ENCODE measurements around the gene PRPF40A.

The PRPF40A gene

GRCh38 chr2:152648336-152648735, 68.9 kb downstream of the PRPF40A start:
- DNase-seq: no peak

- no peak for DNase-seq
Observed at GRCh38 chr2:152647552-152647951, 69.7 kb downstream of the PRPF40A start.

- no peak for DNase-seq
Observed at GRCh38 chr2:152646775-152647174, 70.5 kb downstream of the PRPF40A start.

DNA sequence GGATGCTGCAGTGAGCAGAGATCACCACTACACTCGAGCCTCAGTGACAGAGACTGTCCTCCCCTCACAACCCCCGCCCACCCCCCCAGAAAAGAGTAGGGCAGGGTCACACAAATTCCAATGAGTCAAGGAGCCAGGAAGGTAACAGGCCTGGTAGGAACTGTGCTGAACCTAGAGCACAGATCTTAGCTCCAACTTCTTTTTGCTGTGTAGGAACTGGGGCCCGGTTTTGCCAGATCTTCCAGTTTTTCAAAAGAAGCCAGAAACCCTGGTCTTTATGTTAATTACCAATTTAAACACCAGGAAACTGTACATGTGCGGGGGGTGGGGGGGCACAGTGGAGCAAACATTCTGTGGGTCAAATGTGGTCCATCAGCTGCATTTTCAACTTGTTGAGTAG, 71.0 kb downstream of the PRPF40A start:
- no peak for DNase-seq

DNA sequence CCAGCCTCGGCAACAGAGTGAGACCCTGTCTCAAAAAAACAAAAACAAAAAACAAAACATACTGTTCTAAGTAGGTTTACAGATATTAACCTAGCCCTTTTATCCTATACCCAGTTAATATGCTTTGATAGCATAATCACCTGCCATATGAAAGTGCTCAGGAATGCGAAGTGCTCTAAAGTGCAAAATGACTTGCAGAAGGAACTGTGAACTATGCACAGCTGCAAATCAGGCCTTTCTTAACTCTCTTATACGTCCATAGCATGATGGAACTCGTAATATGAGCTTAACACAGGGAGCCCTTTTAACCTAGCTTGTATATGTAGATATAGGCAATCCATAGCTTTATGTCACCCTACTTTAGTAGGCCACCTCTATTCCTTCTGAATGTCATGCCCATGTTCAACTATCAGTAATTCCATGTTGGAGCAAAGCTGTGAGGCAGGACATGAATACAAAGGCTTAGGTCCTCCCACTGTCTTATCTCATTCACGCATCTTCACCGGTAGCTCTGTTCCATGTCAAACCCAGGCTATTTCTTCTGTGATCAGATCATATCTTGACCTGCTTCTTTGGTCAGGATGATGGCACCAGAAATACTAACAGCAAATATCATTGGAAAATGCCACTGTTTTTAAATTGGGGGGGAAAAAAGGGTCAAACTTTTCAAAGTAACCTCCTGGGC, 72.9 kb downstream of the PRPF40A start:
- no peak for DNase-seq

- DNase-seq: no peak
Observed at GRCh38 chr2:152638590-152638989, 78.7 kb downstream of the PRPF40A start.

DNA sequence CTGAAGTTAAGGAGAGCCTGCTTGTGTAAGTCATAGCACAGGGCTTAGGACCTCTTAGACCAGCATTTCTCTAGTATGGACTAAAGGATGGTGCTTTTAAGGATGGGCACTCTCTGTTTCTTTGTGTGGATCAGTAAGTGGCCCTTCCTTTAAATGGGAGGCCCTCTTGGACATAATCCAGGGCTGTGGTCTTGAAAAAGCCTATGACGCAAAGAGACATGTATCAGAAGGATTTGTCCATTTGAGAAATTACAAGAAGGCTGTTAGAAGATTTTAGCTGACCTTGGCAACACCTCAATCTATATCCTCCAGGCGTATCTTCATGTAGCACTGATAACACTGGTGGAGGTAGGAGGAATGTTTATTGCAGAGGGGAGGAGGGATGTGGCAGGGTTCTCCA, 79.2 kb downstream of the PRPF40A start:
- DNase-seq: no peak

DNA sequence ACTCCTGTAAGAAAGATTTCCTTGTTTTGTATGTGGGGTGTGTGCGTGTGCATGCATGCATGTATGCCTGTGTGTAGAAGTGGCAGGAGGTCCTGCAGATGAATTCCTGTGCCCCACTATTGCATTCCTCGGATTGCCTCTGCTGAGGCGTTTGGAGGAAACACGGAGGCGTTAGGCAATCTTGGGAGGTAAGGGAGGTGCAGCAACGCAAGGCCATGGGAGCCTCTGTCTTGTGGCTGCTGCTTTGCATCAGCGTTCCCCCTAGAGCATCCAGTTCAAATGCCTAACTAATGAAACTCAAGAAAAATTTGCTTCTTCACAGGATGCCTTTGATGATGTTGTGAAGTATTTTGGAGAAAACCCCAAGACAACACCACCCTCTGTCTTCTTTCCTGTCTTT, 80.0 kb downstream of the PRPF40A start:
- DNase-seq: no peak

DNA sequence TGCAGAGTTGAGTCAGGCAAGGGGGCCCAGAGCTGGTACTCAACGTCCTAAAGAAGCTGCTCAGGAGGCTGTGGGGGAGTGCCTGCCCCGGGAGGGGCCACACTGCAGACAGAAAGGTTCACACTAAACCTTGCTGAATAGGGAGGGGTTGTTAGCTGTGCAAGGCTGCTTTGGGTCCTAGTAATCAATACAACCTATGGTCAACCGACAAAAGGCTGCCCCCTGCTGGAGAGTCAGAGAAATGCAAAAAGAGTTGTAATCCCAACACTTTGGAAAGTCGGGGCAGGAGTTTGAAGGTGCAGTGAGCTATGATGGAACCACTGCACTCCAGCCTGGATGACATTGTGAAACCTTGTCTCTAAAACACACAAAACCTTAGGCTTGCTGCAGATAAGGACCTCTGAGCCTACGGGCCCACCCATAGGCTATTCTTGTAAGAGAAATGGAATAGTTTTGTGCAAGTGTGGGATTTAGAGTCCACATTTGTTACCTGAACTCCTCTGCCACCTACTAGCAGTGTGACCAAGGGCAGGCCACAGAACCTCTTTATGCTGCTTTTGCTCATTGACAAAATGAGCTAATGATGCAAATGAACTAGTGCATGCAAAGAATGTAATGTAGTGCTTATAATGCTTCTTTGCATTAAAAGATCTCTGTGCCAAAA, 81.5 kb downstream of the PRPF40A start:
- DNase-seq: peak; percentile 61 to 67

DNA sequence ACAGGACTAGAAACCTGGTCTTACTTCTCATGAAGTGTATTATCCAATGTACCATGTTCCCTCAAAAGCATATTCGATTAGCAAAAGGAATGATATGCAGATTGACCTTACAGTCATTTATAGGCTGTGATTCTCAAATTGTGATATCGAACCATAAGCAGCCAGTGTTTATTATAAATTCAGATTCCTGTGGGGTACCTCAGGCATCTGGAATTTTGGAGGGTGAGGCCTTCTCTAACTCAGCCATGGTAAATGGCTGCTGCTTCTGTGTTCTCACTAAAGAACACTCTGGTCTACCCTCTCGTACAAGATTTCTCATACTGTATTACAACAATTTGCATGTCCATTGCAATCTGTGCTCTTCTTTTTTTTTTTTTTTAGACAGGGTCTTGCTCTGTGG, 84.5 kb downstream of the PRPF40A start:
- DNase-seq: no peak

- no peak for DNase-seq
Observed at GRCh38 chr2:152630466-152630865, 86.8 kb downstream of the PRPF40A start.

GRCh38 chr2:152629202-152629601, 88.1 kb downstream of the PRPF40A start:
- DNase-seq: no peak

GRCh38 chr2:152627351-152627957, 89.8 kb downstream of the PRPF40A start:
- peak; percentile 50 to 51 for DNase-seq

GRCh38 chr2:152626911-152627339, 90.3 kb downstream of the PRPF40A start:
- no peak for DNase-seq

DNA sequence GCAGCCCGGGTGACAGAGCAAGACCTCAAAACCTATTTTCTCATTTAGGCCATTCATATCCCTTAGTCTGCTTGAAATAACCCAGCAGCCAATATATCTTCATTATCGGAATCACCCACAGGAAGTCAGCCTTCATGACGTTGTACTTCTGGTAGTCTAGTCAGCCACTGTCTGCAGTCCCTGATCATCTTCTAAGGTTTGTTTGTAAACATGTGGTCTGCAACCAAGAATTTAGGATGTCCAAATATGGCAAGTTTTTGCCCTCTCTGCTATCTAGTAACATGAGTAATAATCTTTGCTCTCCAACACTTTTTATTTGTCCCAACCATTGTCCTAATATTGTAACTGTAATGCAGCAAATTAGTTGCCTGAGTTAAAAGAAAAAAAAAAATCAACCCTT, 92.5 kb downstream of the PRPF40A start:
- no peak for DNase-seq

- no peak for DNase-seq
Observed at GRCh38 chr2:152623775-152624174, 93.5 kb downstream of the PRPF40A start.

- no peak for DNase-seq
Observed at GRCh38 chr2:152623076-152623740, 94.1 kb downstream of the PRPF40A start.

GRCh38 chr2:152622219-152622618, 95.0 kb downstream of the PRPF40A start:
- no peak for DNase-seq

DNA sequence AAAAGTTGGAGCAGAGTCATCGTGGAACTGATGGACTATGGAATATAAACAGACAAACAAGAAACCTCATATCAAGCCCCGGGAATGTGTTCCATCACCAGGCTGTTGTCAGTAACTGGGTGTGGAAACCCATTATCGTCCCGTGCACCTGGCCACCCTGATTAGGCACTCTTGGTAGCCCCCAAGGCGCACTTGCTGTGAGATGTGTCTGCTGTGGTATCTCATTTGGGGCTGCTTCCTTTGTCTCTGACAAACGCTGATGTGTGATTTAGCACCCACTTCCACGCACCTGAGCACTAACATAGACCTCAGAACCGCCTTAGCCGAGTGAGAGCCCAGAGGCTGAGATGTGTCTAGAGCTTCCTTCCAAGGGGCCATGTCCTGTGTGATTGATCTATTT, 96.3 kb downstream of the PRPF40A start:
- no peak for DNase-seq

GRCh38 chr2:152620208-152620607, 97.1 kb downstream of the PRPF40A start:
- DNase-seq: no peak

GRCh38 chr2:152618193-152618564, 99.1 kb downstream of the PRPF40A start:
- no peak for DNase-seq

DNA sequence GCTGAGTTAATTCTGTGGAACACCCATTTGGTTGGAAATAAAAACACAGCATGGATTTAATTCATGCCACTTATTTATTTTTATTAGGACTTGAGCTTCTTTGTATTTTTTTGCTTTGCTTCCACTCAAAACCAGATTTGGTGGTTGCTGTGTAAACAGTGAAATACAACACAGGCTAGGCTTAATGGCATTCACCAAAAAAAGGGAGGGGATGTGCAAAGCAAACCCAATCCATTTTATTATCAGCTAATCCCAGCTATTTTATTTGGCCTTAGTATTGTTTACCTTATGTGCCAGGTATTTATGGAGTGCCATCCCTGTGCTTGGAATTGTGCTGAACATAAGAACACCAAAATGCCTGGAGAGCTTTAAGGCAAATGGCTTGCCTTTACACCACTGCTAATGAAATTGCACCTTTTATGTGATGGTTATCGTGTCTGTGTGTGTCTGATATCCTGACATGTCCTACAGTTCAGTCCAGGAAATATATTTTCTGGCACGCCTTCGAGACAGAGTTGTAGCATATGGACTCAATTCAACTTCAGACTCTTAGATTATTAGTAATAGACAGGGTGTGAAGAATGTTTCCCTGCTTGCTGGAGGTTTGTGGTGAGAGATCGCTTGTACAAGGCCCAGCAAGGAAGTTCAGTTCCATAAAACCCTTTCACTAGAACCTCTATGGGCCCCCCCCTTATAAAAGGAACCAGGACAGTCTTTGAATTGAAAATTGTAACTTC, 99.6 kb downstream of the PRPF40A start:
- DNase-seq: no peak

DNA sequence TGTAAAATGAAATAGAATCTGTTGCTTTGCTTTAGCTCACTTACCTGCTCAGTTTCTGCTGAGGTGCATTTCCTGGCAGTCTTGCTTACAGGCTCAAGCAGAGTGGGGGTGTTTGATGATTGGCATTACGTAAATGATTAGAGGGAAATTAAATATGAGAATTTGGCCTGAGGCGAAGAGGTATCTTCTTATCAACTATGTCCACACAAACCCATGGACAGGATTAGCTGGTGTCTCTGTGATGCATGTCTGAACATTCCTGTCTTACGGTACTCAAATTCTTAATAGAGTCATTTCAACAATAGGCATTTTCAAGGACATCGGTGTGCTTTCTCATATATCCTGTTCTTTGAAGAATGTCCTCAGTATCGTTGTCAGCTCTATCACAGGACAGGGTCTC, 102.1 kb downstream of the PRPF40A start:
- DNase-seq: no peak
